Measurements from ENCODE around the gene GCNT2. TPM values are rescaled to one million over a fixed set of nuclear protein-coding genes. Genes with fewer than 3 reads are reported as not detected.

The GCNT2 gene
- total RNA-seq, 1 experiment from 2014 or later, result 51.2 TPM

DNA sequence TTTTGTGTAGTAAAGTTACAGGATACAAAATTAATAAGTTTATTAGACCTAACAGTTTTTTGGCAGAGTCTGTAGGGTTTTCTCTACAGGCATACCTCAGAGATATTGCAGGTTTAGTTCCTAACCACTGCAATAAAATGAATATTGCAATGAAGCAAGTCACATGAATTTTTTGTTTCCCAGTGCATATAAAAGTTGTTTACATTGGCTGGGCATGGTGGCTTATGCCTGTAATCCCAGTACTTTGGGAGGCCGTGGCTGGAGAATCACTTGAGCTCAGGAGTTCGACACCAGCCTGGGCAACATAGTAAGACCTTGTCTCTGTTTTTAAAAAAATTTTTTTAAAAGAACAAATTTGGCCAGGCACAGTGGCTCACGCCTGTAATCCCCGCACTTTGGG lies 157.3 kb downstream of the GCNT2 start:
- ChIA-PET POLR2A (no interaction called here), CTCF (no interaction called here)
- TF ChIP-seq ZNF671 (CRISPR knock-in tag; IDR thresholded peaks at IDR 0.05) (no peak), ATF1 (CRISPR knock-in tag; IDR thresholded peaks at IDR 0.05) (no peak), TEAD4 (CRISPR knock-in tag; IDR thresholded peaks at IDR 0.05) (no peak), NFE2L1 (CRISPR knock-in tag; IDR thresholded peaks at IDR 0.05) (no peak), EMX1 (CRISPR knock-in tag; IDR thresholded peaks at IDR 0.05) (no peak), SOX15 (CRISPR knock-in tag; IDR thresholded peaks at IDR 0.05) (no peak), ZNF317 (CRISPR knock-in tag; IDR thresholded peaks at IDR 0.05; ENCODE audit: borderline replicate concordance, low read depth) (no peak), NR2C2 (CRISPR knock-in tag; IDR thresholded peaks at IDR 0.05) (no peak), CREM (CRISPR knock-in tag; IDR thresholded peaks at IDR 0.05) (no peak)
- TF ChIP-seq, protein P1, sequence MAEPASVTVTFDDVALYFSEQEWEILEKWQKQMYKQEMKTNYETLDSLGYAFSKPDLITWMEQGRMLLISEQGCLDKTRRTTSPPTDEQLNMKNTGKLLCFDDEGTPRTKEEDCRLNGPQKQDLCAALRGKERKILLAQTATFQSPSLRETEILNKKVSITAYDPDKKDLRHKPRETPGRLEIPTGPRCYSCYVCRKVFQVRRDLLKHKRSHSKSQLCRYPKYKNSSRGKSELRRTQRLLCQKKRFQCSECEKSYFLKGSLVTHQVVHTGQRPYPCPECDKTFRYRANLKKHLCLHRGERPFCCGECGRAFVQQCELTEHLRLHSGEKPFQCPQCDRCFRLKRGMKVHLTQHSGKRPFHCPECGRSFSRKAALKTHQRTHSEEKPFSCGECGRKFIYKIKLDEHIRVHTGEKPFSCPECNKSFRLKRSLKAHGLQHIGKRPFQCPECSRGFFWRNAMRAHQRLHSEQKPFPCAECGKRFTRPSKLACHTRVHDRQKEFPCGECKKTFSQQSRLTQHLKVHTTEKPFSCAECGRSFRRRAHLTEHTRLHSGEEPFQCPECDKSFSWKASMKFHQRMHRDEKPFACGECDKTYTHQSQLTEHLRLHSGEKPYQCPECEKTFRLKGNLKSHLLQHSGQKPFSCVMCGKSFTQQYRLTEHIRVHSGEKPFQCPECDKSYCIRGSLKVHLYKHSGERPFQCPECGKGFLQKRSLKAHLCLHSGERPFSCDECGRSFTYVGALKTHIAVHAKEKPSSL (CRISPR knock-in tag; conservative IDR thresholded peaks at IDR 0.05), result no peak
- TF ChIP-seq, protein P2, sequence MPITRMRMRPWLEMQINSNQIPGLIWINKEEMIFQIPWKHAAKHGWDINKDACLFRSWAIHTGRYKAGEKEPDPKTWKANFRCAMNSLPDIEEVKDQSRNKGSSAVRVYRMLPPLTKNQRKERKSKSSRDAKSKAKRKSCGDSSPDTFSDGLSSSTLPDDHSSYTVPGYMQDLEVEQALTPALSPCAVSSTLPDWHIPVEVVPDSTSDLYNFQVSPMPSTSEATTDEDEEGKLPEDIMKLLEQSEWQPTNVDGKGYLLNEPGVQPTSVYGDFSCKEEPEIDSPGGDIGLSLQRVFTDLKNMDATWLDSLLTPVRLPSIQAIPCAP (CRISPR knock-in tag; IDR thresholded peaks at IDR 0.05), result no peak
- TF ChIP-seq, protein P3, sequence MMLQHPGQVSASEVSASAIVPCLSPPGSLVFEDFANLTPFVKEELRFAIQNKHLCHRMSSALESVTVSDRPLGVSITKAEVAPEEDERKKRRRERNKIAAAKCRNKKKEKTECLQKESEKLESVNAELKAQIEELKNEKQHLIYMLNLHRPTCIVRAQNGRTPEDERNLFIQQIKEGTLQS (CRISPR knock-in tag; conservative IDR thresholded peaks at IDR 0.05), result no peak
- TF ChIP-seq, protein P4, sequence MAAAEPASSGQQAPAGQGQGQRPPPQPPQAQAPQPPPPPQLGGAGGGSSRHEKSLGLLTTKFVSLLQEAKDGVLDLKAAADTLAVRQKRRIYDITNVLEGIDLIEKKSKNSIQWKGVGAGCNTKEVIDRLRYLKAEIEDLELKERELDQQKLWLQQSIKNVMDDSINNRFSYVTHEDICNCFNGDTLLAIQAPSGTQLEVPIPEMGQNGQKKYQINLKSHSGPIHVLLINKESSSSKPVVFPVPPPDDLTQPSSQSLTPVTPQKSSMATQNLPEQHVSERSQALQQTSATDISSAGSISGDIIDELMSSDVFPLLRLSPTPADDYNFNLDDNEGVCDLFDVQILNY (CRISPR knock-in tag; IDR thresholded peaks at IDR 0.05), result no peak
- TF ChIP-seq, protein P5, sequence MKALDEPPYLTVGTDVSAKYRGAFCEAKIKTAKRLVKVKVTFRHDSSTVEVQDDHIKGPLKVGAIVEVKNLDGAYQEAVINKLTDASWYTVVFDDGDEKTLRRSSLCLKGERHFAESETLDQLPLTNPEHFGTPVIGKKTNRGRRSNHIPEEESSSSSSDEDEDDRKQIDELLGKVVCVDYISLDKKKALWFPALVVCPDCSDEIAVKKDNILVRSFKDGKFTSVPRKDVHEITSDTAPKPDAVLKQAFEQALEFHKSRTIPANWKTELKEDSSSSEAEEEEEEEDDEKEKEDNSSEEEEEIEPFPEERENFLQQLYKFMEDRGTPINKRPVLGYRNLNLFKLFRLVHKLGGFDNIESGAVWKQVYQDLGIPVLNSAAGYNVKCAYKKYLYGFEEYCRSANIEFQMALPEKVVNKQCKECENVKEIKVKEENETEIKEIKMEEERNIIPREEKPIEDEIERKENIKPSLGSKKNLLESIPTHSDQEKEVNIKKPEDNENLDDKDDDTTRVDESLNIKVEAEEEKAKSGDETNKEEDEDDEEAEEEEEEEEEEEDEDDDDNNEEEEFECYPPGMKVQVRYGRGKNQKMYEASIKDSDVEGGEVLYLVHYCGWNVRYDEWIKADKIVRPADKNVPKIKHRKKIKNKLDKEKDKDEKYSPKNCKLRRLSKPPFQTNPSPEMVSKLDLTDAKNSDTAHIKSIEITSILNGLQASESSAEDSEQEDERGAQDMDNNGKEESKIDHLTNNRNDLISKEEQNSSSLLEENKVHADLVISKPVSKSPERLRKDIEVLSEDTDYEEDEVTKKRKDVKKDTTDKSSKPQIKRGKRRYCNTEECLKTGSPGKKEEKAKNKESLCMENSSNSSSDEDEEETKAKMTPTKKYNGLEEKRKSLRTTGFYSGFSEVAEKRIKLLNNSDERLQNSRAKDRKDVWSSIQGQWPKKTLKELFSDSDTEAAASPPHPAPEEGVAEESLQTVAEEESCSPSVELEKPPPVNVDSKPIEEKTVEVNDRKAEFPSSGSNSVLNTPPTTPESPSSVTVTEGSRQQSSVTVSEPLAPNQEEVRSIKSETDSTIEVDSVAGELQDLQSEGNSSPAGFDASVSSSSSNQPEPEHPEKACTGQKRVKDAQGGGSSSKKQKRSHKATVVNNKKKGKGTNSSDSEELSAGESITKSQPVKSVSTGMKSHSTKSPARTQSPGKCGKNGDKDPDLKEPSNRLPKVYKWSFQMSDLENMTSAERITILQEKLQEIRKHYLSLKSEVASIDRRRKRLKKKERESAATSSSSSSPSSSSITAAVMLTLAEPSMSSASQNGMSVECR (CRISPR knock-in tag; IDR thresholded peaks at IDR 0.05; ENCODE audit: borderline replicate concordance), result no peak
- Mint-ChIP-seq H3K4me3 (no peak overlapping the region), H3K9me3 (peaks cover 13% of the 10 kb centered on the region; the same call in 1 of the 2 replicates), H3K27me3 (ENCODE audit: low read depth) (no peaks in the 10 kb centered on the region), H3K4me1 (peaks cover 2% of the 10 kb centered on the region; the same call in 1 of the 2 replicates), H3K27ac (no peak overlapping the region), H3K36me3 (no peaks in the 10 kb centered on the region)
- ATAC-seq, result no peak
- no peak for DNase-seq (ENCODE audit: low spot score)

Other genes starting within 250 kb of the GCNT2 start
- 0.27 to 0.42 TPM (median 0.30 TPM) in 3 replicates for gene TFAP2A, start 106.3 kb upstream of the GCNT2 start, total RNA-seq (2021)
- 0.42 to 1.8 TPM (median 0.50 TPM) in 3 replicates for gene C6orf52, start 173.3 kb downstream of the GCNT2 start, total RNA-seq (2021)
- gene PAK1IP1, start 173.6 kb downstream of the GCNT2 start, total RNA-seq (2021), result 24.8 to 30.4 TPM (median 24.9 TPM) in 3 replicates
- 103 to 122 TPM (median 119 TPM) in 3 replicates for gene TMEM14C, start 201.7 kb downstream of the GCNT2 start, total RNA-seq (2021)
- gene TMEM14B, start 226.5 kb downstream of the GCNT2 start, total RNA-seq (2021), result 72.7 to 82.9 TPM (median 78.0 TPM) in 3 replicates